Esophagus squamous epithelium (tissue), 5 donors: ENCODE measurements around the gene POM121. TPM values are rescaled to one million over a fixed set of nuclear protein-coding genes. Genes with fewer than 3 reads are reported as not detected.
A peak's percentile ranks its signal among the peaks of the same experiment; 100 is the strongest.
"Not testable (repeated sequence)": the region's sequence is repeated elsewhere in the genome, so short reads cannot be mapped to it uniquely, and the experiment has no call there.

Experiments
- DNase-seq: peaks from one replicate; lab custom pipeline; 2025; lab: John Stamatoyannopoulos, UW
- H3K27ac ChIP-seq, 4 donors: fragments of 200-600 bp; sonication (generic); one replicate each; pipeline ENCODE4 v1.5.1; 2016 to 2019; ENCODE audit warnings: mild to moderate bottlenecking in 1 of 4
- H3K27me3 ChIP-seq, 4 donors: fragments of 200-600 bp; sonication (generic); 1 replicate in 3 of 4; 2 replicates in 1 of 4; pipeline versions ENCODE4 v1.5.1 to v1.6.0; 2017 to 2021; ENCODE audit warnings: antibody characterized with exemption in 1 of 4
- H3K36me3 ChIP-seq, 3 donors: fragments of 200-600 bp; sonication (generic); one replicate each; pipeline ENCODE4 v1.5.1; 2016 to 2019
- H3K4me1 ChIP-seq, 3 donors: fragments of 200-600 bp; sonication (generic); one replicate each; pipeline ENCODE4 v1.5.1; 2017 to 2019
- H3K4me3 ChIP-seq, 4 donors: fragments of 200-600 bp; sonication (generic); 1 replicate in 3 of 4; 2 replicates in 1 of 4; pipeline ENCODE4 v1.5.1; 2016 to 2019; ENCODE audit warnings: mild to moderate bottlenecking in 2 of 4, moderate library complexity in 1 of 4
- H3K9me3 ChIP-seq, 3 donors: fragments of 200-600 bp; sonication (generic); one replicate each; pipeline ENCODE4 v1.5.1; 2016 to 2019
- CTCF ChIP-seq, 6 experiments: fragments of 450-650 bp in 4 of 6; fragments of 200-600 bp in 2 of 6; sonication (generic) in 2 of 6; IDR thresholded peaks; one replicate each; pipeline ENCODE4 v1.5.1; 2016 to 2019; ENCODE audit warnings: antibody characterized with exemption in 6 of 6, mild to moderate bottlenecking in 4 of 6, moderate library complexity in 4 of 6
- POLR2A ChIP-seq, 4 donors: fragments of 450-650 bp; IDR thresholded peaks; one replicate each; pipeline ENCODE4 v1.6.1; 2017; ENCODE audit warnings: antibody characterized with exemption in 4 of 4, mild to moderate bottlenecking in 4 of 4, moderate library complexity in 3 of 4
- WGBS, 2 donors: methylation state at CpG; one replicate each; pipeline ENCODE4 v1.1.5; 2018; 5-methylcytosine and 5-hydroxymethylcytosine counted together
- intact Hi-C: fragments of 100-400 bp; cut with DNase I; formaldehyde crosslinking; loops from one replicate; pipeline ENCODE4 v1.15.0; 2022
- total RNA-seq, 4 donors: library from RNA; depleted of rRNA; stranded (reverse); fragments of >200 nt; gene quantifications; one replicate each; pipeline ENCODE4 v1.1.0, GENCODE V29; 2016
- donor health status: DM: yes; HTN: yes; CAD: no.

POM121 gene
- 10 to 100 TPM; 12.0 to 20.8 (median 15.7) TPM for total RNA-seq

GRCh38 chr7:72924733-72925545, at the start of gene POM121:
POM121 (plus strand) TSS chr7:72925095; CDS start chr7:72925122, 27 bp downstream.
- H3K4me1 ChIP-seq, result peaks cover 0 to 29% (median 18%) of the 10 kb centered on the region in 3 donors
- H3K36me3 ChIP-seq, result peaks cover 0 to 51% (median 14%) of the 10 kb centered on the region in 3 donors
- DNase-seq, result no peak
- TF ChIP-seq POLR2A (IDR thresholded peaks at IDR 0.05) (peak in 2 of 4 donors; percentile 64 to 77), CTCF (IDR thresholded peaks at IDR 0.05) (peak in 1 of 6 experiments; percentile 28)
- peak within 1 kb of the TSS; percentile 82 to 96 (median 90) for H3K27ac ChIP-seq
- H3K27me3 ChIP-seq, result no peaks in the 10 kb centered on the region
- H3K9me3 ChIP-seq, result no peaks in the 10 kb centered on the region
- 0% methylated on average over 14 to 25 of the region's 91 CpGs for WGBS, 2 donors
- intact Hi-C loops, result no loop called here
- peak within 1 kb of the TSS; percentile 55 to 92 (median 69) for H3K4me3 ChIP-seq

GRCh38 chr7:72879079-72879736, 45.7 kb upstream of the POM121 start:
- Histone ChIP-seq H3K4me3 (peak overlapping the region; percentile 69 to 91 (median 76)), H3K36me3 (peaks cover 0 to 19% (median 0%) of the 10 kb centered on the region in 3 donors), H3K4me1 (peaks cover 0 to 15% (median 3%) of the 10 kb centered on the region in 3 donors), H3K27ac (peak overlapping the region; percentile 91 to 96 (median 92))
- intact Hi-C loops, H3K9me3 ChIP-seq, H3K27me3 ChIP-seq: not testable (repeated sequence)
- peak; percentile 7 for DNase-seq
- peak in 2 of 4 donors; percentile 54 to 66 for TF ChIP-seq POLR2A (IDR thresholded peaks at IDR 0.05)
- WGBS, 2 donors, result 0% methylated on average over 4 to 9 of the region's 59 CpGs

- DNase-seq, result peak; percentile 2
- H3K4me3 ChIP-seq, result peak overlapping the region; percentile 69 to 91 (median 76)
- WGBS, 2 donors, result 0% methylated on average over 8 to 16 of the region's 35 CpGs
- H3K27me3 ChIP-seq, H3K9me3 ChIP-seq, intact Hi-C loops: not testable (repeated sequence)
- H3K27ac ChIP-seq, result peak overlapping the region; percentile 91 to 96 (median 92)
- peaks cover 0 to 15% (median 3%) of the 10 kb centered on the region in 3 donors for H3K4me1 ChIP-seq
- peaks cover 0 to 24% (median 0%) of the 10 kb centered on the region in 3 donors for H3K36me3 ChIP-seq
Measured at GRCh38 chr7:72879737-72880215, 45.1 kb upstream of the POM121 start.

- WGBS, 2 donors, result 75 to 84% methylated on average over 4 of the region's 4 CpGs
- H3K27me3 ChIP-seq, DNase-seq, H3K9me3 ChIP-seq, H3K4me3 ChIP-seq, intact Hi-C loops, H3K4me1 ChIP-seq, H3K27ac ChIP-seq: not testable (repeated sequence)
- H3K36me3 ChIP-seq, result peaks cover 8 to 70% (median 16%) of the 10 kb centered on the region in 3 donors
Measured at GRCh38 chr7:72891750-72892149, 33.1 kb upstream of the POM121 start.

- intact Hi-C loops, DNase-seq, H3K27me3 ChIP-seq, H3K27ac ChIP-seq, H3K9me3 ChIP-seq, H3K4me3 ChIP-seq, H3K4me1 ChIP-seq: not testable (repeated sequence)
- 97 to 100% methylated on average over 6 of the region's 6 CpGs for WGBS, 2 donors
- peaks cover 0 to 86% (median 6%) of the 10 kb centered on the region in 3 donors for H3K36me3 ChIP-seq
Measured at GRCh38 chr7:72904740-72905139, 20.2 kb upstream of the POM121 start.

- peaks cover 0 to 73% (median 3%) of the 10 kb centered on the region in 3 donors for H3K36me3 ChIP-seq
- H3K9me3 ChIP-seq, H3K4me3 ChIP-seq, DNase-seq, intact Hi-C loops, H3K27me3 ChIP-seq, H3K27ac ChIP-seq, H3K4me1 ChIP-seq: not testable (repeated sequence)
- WGBS, 2 donors, result 87 to 92% methylated on average over 10 of the region's 10 CpGs
Measured at GRCh38 chr7:72908422-72908821, 16.5 kb upstream of the POM121 start.

- DNase-seq, H3K4me3 ChIP-seq, intact Hi-C loops, H3K9me3 ChIP-seq, H3K27me3 ChIP-seq, H3K27ac ChIP-seq, H3K4me1 ChIP-seq: not testable (repeated sequence)
- WGBS, 2 donors, result 62 to 78% methylated on average over 9 to 10 of the region's 12 CpGs
- H3K36me3 ChIP-seq, result peaks cover 0 to 72% (median 8%) of the 10 kb centered on the region in 3 donors
Measured at GRCh38 chr7:72911395-72911794, 13.5 kb upstream of the POM121 start.

GRCh38 chr7:72913750-72914149, 11.1 kb upstream of the POM121 start:
- DNase-seq, H3K4me1 ChIP-seq, H3K27ac ChIP-seq, H3K9me3 ChIP-seq, intact Hi-C loops, H3K27me3 ChIP-seq, H3K4me3 ChIP-seq: not testable (repeated sequence)
- peaks cover 0 to 69% (median 8%) of the 10 kb centered on the region in 3 donors for H3K36me3 ChIP-seq
- WGBS, 2 donors, result 84 to 86% methylated on average over 7 to 10 of the region's 10 CpGs
